Loucy (cell line): ENCODE results near the gene ATP11B.
"Not testable (repeated sequence)": the region's sequence is repeated elsewhere in the genome, so short reads cannot be mapped to it uniquely, and the experiment has no call there.

ENCODE experiments used
- H2AFZ ChIP-seq: fragments of 200-600 bp; sonication (generic); 2 replicates; pipeline ENCODE4 v1.6.0; 2016; ENCODE audit warnings: antibody characterized with exemption, mild to moderate bottlenecking, low read length, moderate library complexity
- H3F3A ChIP-seq: fragments of 200-600 bp; 2 replicates; pipeline ENCODE4 v1.6.0; 2016; ENCODE audit warnings: antibody characterized with exemption, low read depth, mild to moderate bottlenecking
- H3K27me3 ChIP-seq: fragments of 200-600 bp; sonication (generic); 2 replicates; pipeline ENCODE4 v1.6.1; 2014; ENCODE audit warnings: low read length, mild to moderate bottlenecking; ENCODE audit not compliant: insufficient read depth, poor library complexity, severe bottlenecking
- H3K36me3 ChIP-seq: fragments of 200-600 bp; sonication (generic); 2 replicates; pipeline ENCODE4 v1.6.1; 2016; ENCODE audit warnings: low read length; ENCODE audit not compliant: insufficient read depth
- H3K4me1 ChIP-seq: fragments of 200-600 bp; sonication (generic); 2 replicates; pipeline ENCODE4 v1.5.1; 2014; ENCODE audit warnings: low read length, mild to moderate bottlenecking; ENCODE audit not compliant: insufficient read depth, poor library complexity, severe bottlenecking
- H3K4me2 ChIP-seq: fragments of 200-600 bp; sonication (generic); 2 replicates; pipeline ENCODE4 v1.6.0; 2014; ENCODE audit warnings: antibody characterized with exemption, low read length, low read depth, mild to moderate bottlenecking; ENCODE audit not compliant: poor library complexity, severe bottlenecking
- H3K4me3 ChIP-seq: fragments of 200-600 bp; sonication (generic); 2 replicates; pipeline ENCODE4 v1.5.1; 2014; ENCODE audit warnings: low read length, mild to moderate bottlenecking, mixed read lengths; ENCODE audit not compliant: poor library complexity, severe bottlenecking
- H3K79me2 ChIP-seq: fragments of 200-600 bp; sonication (generic); 2 replicates; pipeline ENCODE4 v1.6.1; 2014; ENCODE audit warnings: low read length; ENCODE audit not compliant: insufficient read depth
- H3K9ac ChIP-seq: fragments of 200-600 bp; sonication (generic); 2 replicates; pipeline ENCODE4 v1.6.0; 2014; ENCODE audit warnings: mild to moderate bottlenecking, low read depth, low read length, moderate library complexity; ENCODE audit not compliant: poor library complexity, severe bottlenecking
- H3K9me2 ChIP-seq: fragments of 200-600 bp; sonication (generic); replicated peaks from 2 replicates; pipeline ENCODE4 v1.6.1; 2016; ENCODE audit warnings: low read depth, low read length, mixed read lengths
- H3K9me3 ChIP-seq: fragments of 200-600 bp; sonication (generic); 2 replicates; pipeline ENCODE4 v1.6.1; 2014; ENCODE audit warnings: mild to moderate bottlenecking, antibody characterized with exemption, low read length, low read depth; ENCODE audit not compliant: insufficient read depth
- H4K20me1 ChIP-seq: fragments of 200-600 bp; sonication (generic); 2 replicates; pipeline ENCODE4 v1.6.0; 2014; ENCODE audit warnings: antibody characterized with exemption, low read length, mild to moderate bottlenecking; ENCODE audit not compliant: insufficient read depth, poor library complexity, severe bottlenecking
- EZH2phosphoT487 ChIP-seq: fragments of 200-600 bp; IDR thresholded peaks from 2 replicates; pipeline ENCODE4 v1.6.1; 2018; ENCODE audit warnings: antibody characterized with exemption, mild to moderate bottlenecking, moderate library complexity, borderline replicate concordance
- TF ChIP-seq, protein P1 (sequence below): fragments of 200-600 bp; sonication (generic); conservative IDR thresholded peaks from 2 replicates; pipeline ENCODE4 v1.5.1; 2014; ENCODE audit warnings: mild to moderate bottlenecking, antibody characterized with exemption, low read length

ATP11B gene

DNA sequence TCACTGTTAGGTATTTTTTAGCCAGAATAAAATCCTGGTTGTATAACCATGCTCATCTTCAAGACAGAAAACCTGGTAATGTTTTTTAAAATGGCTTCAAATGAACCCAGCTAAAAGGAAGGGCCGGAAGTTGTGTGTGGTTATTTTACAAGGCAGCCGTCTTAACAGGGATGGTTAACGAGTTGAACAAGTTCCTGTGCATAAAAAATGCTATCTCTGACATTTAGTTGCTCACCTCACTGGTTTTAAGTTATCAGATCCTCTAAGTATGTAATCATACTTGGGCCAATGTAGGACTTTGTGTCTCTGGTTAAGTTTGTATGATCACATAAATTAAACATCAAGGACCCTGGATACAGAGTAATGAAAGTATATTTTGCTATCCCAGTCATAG lies 2.1 kb downstream of the ATP11B start:
- Histone ChIP-seq H3K36me3 (no peaks in the 10 kb centered on the region), H3K4me3 (no peak overlapping the region), H3K9me3 (no peaks in the 10 kb centered on the region), H3K9me2 (no peaks in the 10 kb centered on the region), H3K9ac (no peak overlapping the region), H3K79me2 (no peaks in the 10 kb centered on the region), H4K20me1 (no peaks in the 10 kb centered on the region), H3K4me1 (peaks cover 11% of the 10 kb centered on the region), H3F3A (peaks cover 2% of the 10 kb centered on the region; the same call in 1 of the 2 replicates), H2AFZ (no peak overlapping the region), H3K4me2 (no peak overlapping the region), H3K27me3 (peaks cover 85% of the 10 kb centered on the region)
- TF ChIP-seq, protein P1, sequence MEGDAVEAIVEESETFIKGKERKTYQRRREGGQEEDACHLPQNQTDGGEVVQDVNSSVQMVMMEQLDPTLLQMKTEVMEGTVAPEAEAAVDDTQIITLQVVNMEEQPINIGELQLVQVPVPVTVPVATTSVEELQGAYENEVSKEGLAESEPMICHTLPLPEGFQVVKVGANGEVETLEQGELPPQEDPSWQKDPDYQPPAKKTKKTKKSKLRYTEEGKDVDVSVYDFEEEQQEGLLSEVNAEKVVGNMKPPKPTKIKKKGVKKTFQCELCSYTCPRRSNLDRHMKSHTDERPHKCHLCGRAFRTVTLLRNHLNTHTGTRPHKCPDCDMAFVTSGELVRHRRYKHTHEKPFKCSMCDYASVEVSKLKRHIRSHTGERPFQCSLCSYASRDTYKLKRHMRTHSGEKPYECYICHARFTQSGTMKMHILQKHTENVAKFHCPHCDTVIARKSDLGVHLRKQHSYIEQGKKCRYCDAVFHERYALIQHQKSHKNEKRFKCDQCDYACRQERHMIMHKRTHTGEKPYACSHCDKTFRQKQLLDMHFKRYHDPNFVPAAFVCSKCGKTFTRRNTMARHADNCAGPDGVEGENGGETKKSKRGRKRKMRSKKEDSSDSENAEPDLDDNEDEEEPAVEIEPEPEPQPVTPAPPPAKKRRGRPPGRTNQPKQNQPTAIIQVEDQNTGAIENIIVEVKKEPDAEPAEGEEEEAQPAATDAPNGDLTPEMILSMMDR, result no peak
- TF ChIP-seq EZH2phosphoT487, result peak; percentile 98

DNA sequence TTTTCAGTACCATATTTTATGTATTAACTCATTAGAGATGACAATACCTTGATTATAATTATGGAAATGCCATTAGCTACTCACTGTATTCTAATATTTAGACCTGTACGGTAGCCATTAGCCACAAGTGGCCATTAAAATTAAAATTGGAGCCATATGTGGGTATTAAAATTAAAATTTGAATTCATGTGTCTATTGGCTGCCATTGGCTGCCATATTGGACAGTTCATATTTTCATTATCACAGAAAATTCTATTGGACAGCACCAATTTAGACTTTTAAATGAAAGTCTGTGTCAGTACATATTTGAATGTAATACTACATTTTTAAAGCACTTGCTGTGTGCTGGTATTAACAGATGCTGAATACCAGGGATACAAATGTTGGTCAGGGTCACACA lies 3.0 kb downstream of the ATP11B start:
- no peaks in the 10 kb centered on the region for H4K20me1 ChIP-seq
- no peak overlapping the region for H3K4me3 ChIP-seq
- H3K79me2 ChIP-seq, result no peaks in the 10 kb centered on the region
- H3K4me2 ChIP-seq, result no peak overlapping the region
- peaks cover 11% of the 10 kb centered on the region for H3K4me1 ChIP-seq
- H3K9me2 ChIP-seq, result no peaks in the 10 kb centered on the region
- H3F3A ChIP-seq, result peaks cover 2% of the 10 kb centered on the region; the same call in 1 of the 2 replicates
- no peak overlapping the region for H3K9ac ChIP-seq
- peaks cover 85% of the 10 kb centered on the region for H3K27me3 ChIP-seq
- no peak for TF ChIP-seq EZH2phosphoT487
- TF ChIP-seq, protein P1, result no peak
- H3K36me3 ChIP-seq, result no peaks in the 10 kb centered on the region
- H3K9me3 ChIP-seq, result no peaks in the 10 kb centered on the region
- H2AFZ ChIP-seq, result no peak overlapping the region

DNA sequence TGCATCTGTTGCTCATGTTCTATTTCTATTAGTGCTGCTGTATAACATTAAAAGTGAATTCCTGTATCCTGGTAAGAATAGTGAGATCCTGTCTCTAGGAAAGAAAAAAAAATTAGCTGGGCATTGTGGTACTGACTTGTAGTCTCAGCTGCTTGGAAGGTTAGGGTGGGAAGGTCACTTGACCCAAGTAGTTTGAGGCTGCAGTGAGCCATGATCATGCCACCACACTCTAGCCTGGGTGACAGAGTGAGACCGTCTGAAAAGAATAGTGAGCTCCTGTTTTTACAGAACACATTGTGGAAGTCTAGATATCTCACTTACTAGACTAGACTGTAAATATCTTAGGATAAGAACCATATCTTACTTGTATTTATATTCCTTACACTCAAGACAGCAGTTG lies 4.6 kb downstream of the ATP11B start:
- H3K27me3 ChIP-seq, result peaks cover 85% of the 10 kb centered on the region
- no peak overlapping the region for H3K4me2 ChIP-seq
- H3K36me3 ChIP-seq, result no peaks in the 10 kb centered on the region
- no peak overlapping the region for H2AFZ ChIP-seq
- no peaks in the 10 kb centered on the region for H3K79me2 ChIP-seq
- H3K9me3 ChIP-seq, result no peaks in the 10 kb centered on the region
- TF ChIP-seq EZH2phosphoT487, result no peak
- TF ChIP-seq, protein P1, result no peak
- no peak overlapping the region for H3K4me3 ChIP-seq
- no peaks in the 10 kb centered on the region for H4K20me1 ChIP-seq
- peaks cover 2% of the 10 kb centered on the region; the same call in 1 of the 2 replicates for H3F3A ChIP-seq
- no peak overlapping the region for H3K9ac ChIP-seq
- H3K4me1 ChIP-seq, result peaks cover 11% of the 10 kb centered on the region
- no peaks in the 10 kb centered on the region for H3K9me2 ChIP-seq

DNA sequence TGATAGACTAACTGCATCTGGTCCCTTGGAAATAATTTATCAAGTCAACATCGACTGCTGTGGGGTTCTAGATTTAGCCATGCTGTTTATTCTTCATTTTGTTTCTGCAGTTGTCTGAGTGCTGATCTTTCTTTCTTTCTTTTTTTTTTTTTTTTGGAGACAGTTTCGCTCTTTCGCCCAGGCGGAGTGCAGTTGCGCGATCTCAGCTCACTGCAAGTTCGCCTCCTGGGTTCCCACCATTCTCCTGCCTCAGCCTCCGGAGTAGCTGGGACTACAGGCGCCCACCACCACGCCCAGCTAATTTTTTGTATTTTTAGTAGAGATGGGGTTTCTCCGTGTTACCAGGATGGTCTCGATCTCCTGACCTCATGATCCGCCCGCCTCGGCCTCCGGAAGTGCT lies 5.8 kb downstream of the ATP11B start:
- H3K27me3 ChIP-seq, result peaks cover 92% of the 10 kb centered on the region
- not testable (repeated sequence) for H3K79me2 ChIP-seq

More for the DNA sequence above, 5.8 kb downstream of the ATP11B start:
- not testable (repeated sequence) for H3K9me3 ChIP-seq, H2AFZ ChIP-seq, H3F3A ChIP-seq, H3K9ac ChIP-seq, H4K20me1 ChIP-seq, H3K4me3 ChIP-seq, H3K36me3 ChIP-seq, H3K9me2 ChIP-seq, H3K4me2 ChIP-seq
- peaks cover 11% of the 10 kb centered on the region for H3K4me1 ChIP-seq
